ENCODE measurements around the gene TNS2. TPM values are rescaled to one million over a fixed set of nuclear protein-coding genes. Genes with fewer than 3 reads are reported as not detected.
A peak's percentile ranks its signal among the peaks of the same experiment; 100 is the strongest.

The TNS2 gene
- total and polyA plus RNA-seq, 9 of the 15 experiments (the other 6 are each of a cell fraction or from before 2014, with no cell fraction given) = 0.28 to 3.1 (median 1.2) TPM; not detected in 1

DNA sequence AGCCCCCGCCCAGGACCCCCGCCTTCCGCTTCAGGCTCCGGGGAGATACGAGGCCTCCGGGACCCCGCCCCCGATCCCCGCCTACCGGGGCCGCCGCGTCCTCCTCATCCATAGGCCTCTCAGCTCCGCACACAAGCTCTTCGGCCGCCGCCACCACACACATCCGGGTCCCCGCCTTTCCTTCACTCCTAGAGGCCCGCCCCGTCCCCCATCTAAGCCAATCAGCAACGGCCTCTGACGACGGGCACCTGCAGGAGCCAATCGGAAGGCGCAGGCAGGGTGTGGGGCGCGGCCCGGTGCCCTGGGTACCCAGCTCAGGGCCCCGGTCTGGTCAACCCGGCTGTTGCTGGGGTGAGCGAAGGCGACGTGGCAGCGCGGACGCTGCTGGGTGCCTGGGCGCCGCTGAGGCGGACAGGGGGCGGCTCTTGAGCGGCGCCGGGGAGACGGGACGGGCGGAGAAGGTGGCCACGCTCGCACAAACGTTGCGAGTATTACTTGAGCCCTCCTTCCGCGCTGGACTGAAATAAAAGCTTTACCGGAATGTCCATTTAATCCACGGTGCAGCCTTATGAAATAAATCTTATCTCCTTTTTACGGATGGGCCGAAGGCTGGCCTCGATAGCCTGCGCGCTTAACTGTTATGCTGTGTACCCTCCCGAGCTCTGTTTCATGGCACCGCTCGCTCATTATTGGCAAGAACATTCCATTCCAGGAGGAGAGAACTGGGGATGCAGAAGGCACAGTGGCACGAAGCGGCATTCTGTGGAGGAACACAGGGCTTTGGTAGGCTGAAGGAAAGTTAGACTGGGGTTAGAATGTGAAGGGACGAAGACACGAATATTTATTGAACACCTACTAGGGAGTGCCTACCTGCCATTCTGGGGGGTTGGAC, 29.6 kb downstream of the TNS2 start, which contains the start of gene SPRYD3 (continued):
- TF ChIP-seq, protein P1, sequence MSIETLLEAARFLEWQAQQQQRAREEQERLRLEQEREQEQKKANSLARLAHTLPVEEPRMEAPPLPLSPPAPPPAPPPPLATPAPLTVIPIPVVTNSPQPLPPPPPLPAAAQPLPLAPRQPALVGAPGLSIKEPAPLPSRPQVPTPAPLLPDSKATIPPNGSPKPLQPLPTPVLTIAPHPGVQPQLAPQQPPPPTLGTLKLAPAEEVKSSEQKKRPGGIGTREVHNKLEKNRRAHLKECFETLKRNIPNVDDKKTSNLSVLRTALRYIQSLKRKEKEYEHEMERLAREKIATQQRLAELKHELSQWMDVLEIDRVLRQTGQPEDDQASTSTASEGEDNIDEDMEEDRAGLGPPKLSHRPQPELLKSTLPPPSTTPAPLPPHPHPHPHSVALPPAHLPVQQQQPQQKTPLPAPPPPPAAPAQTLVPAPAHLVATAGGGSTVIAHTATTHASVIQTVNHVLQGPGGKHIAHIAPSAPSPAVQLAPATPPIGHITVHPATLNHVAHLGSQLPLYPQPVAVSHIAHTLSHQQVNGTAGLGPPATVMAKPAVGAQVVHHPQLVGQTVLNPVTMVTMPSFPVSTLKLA (conservative IDR thresholded peaks at IDR 0.05) = peak in 1 of 2 experiments; percentile 63; a peak in 2 of 4 replicates
- no peak for TF ChIP-seq STAG1 (CRISPR knock-in tag; IDR thresholded peaks at IDR 0.05; ENCODE audit: borderline replicate concordance)
- TF ChIP-seq SP2 (IDR thresholded peaks at IDR 0.05; ENCODE audit: extremely low read depth, low read depth, low read length, poor library complexity, severe bottlenecking) = peak; percentile 95
- TF ChIP-seq MTA3 (IDR thresholded peaks at IDR 0.05; ENCODE audit: borderline replicate concordance) = peak; percentile 92
- TF ChIP-seq PHB (CRISPR knock-in tag; IDR thresholded peaks at IDR 0.05) = no peak
- TF ChIP-seq FOXJ2 (tag; IDR thresholded peaks at IDR 0.05) = no peak
- peak; percentile 64 for TF ChIP-seq GABPA (tag; conservative IDR thresholded peaks at IDR 0.05; ENCODE audit: low read depth)
- TF ChIP-seq ZNF444 (CRISPR knock-in tag; IDR thresholded peaks at IDR 0.05) = no peak
- TF ChIP-seq ZC3H8 (IDR thresholded peaks at IDR 0.05) = no peak
- TF ChIP-seq POLR2A (conservative IDR thresholded peaks at IDR 0.05) = peak; percentile 82
- TF ChIP-seq HDAC2 (IDR thresholded peaks at IDR 0.05) = no peak
- no peak for TF ChIP-seq NR2C2 (CRISPR knock-in tag; IDR thresholded peaks at IDR 0.05)
- peak; percentile 17; the same call in 1 of the 2 replicates for TF ChIP-seq NR2C2 (tag; IDR thresholded peaks at IDR 0.05)
- TF ChIP-seq ZNF79 (CRISPR knock-in tag; IDR thresholded peaks at IDR 0.05; ENCODE audit: low read depth) = no peak
- no peak for TF ChIP-seq EWSR1 (IDR thresholded peaks at IDR 0.05; ENCODE audit: borderline replicate concordance, low read depth, partially characterized antibody)
- TF ChIP-seq, protein P2, sequence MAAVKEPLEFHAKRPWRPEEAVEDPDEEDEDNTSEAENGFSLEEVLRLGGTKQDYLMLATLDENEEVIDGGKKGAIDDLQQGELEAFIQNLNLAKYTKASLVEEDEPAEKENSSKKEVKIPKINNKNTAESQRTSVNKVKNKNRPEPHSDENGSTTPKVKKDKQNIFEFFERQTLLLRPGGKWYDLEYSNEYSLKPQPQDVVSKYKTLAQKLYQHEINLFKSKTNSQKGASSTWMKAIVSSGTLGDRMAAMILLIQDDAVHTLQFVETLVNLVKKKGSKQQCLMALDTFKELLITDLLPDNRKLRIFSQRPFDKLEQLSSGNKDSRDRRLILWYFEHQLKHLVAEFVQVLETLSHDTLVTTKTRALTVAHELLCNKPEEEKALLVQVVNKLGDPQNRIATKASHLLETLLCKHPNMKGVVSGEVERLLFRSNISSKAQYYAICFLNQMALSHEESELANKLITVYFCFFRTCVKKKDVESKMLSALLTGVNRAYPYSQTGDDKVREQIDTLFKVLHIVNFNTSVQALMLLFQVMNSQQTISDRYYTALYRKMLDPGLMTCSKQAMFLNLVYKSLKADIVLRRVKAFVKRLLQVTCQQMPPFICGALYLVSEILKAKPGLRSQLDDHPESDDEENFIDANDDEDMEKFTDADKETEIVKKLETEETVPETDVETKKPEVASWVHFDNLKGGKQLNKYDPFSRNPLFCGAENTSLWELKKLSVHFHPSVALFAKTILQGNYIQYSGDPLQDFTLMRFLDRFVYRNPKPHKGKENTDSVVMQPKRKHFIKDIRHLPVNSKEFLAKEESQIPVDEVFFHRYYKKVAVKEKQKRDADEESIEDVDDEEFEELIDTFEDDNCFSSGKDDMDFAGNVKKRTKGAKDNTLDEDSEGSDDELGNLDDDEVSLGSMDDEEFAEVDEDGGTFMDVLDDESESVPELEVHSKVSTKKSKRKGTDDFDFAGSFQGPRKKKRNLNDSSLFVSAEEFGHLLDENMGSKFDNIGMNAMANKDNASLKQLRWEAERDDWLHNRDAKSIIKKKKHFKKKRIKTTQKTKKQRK (IDR thresholded peaks at IDR 0.05; ENCODE audit: borderline replicate concordance, low read depth, low read length) = peak; percentile 49; the same call in 1 of the 2 replicates
- TF ChIP-seq, protein P3, sequence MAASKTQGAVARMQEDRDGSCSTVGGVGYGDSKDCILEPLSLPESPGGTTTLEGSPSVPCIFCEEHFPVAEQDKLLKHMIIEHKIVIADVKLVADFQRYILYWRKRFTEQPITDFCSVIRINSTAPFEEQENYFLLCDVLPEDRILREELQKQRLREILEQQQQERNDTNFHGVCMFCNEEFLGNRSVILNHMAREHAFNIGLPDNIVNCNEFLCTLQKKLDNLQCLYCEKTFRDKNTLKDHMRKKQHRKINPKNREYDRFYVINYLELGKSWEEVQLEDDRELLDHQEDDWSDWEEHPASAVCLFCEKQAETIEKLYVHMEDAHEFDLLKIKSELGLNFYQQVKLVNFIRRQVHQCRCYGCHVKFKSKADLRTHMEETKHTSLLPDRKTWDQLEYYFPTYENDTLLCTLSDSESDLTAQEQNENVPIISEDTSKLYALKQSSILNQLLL (CRISPR knock-in tag; IDR thresholded peaks at IDR 0.05; ENCODE audit: borderline replicate concordance) = no peak
- no peak for TF ChIP-seq TAF7 (tag; IDR thresholded peaks at IDR 0.05)
- no peak for TF ChIP-seq CBX5 (IDR thresholded peaks at IDR 0.05; ENCODE audit: borderline replicate concordance, low read depth)
- TF ChIP-seq TEAD2 (tag; IDR thresholded peaks at IDR 0.05) = no peak
- no peak for TF ChIP-seq FOXP1 (CRISPR knock-in tag; IDR thresholded peaks at IDR 0.05)
- no peak for TF ChIP-seq POLR2AphosphoS2 (IDR thresholded peaks at IDR 0.05; ENCODE audit: low read length)
- no peak for TF ChIP-seq KLF6 (CRISPR knock-in tag; IDR thresholded peaks at IDR 0.05; ENCODE audit: borderline replicate concordance)
- no peak for TF ChIP-seq MAFF (IDR thresholded peaks at IDR 0.05; ENCODE audit: low read length)
